HEK293 (cell line): Measurements from ENCODE around the gene NRF1.

Source experiments
- CTCF ChIA-PET: fragments of 350-600 bp; formaldehyde crosslinking; extraction: SDS; loops from one replicate; lab custom pipeline; 2021; ENCODE audit warnings: antibody characterized with exemption; lab: Yijun Ruan, JAX
- POLR2A ChIA-PET: fragments of 300-600 bp; formaldehyde crosslinking; extraction: SDS; loops from one replicate; lab custom pipeline; 2020; ENCODE audit warnings: antibody characterized with exemption, inconsistent platforms; lab: Yijun Ruan, JAX
- H3K27ac ChIP-seq: fragments of 200-500 bp; sonication (Bioruptor generic); 2 replicates; pipeline ENCODE4 v1.5.1; 2014; ENCODE audit warnings: low read depth, low read length, control low read depth, inconsistent platforms; ENCODE audit errors: extremely low read depth
- H3K36me3 ChIP-seq, 2 experiments: fragments of 200-500 bp in 1 of 2; sonication (Bioruptor generic) in 1 of 2; 1 replicate in 1 of 2; 2 replicates in 1 of 2; pipeline ENCODE4 v1.5.1; 2014 to 2017; ENCODE audit warnings: inconsistent platforms in 2 of 2, low read length in 2 of 2; ENCODE audit not compliant: control insufficient read depth in 2 of 2, insufficient read depth in 1 of 2
- H3K4me1 ChIP-seq: fragments of 200-500 bp; sonication (Bioruptor generic); 2 replicates; pipeline ENCODE4 v1.5.1; 2014; ENCODE audit warnings: mild to moderate bottlenecking, low read length, inconsistent platforms; ENCODE audit not compliant: control insufficient read depth, insufficient read depth
- H3K4me3 ChIP-seq: 2 replicates; pipeline ENCODE4 v1.5.1; 2011; ENCODE audit warnings: low read depth, mild to moderate bottlenecking, control low read depth, low read length, moderate library complexity
- H3K9me3 ChIP-seq: fragments of 200-500 bp; sonication (Bioruptor generic); 2 replicates; pipeline ENCODE4 v1.5.1; 2014; ENCODE audit warnings: low read depth, low read length, inconsistent platforms; ENCODE audit not compliant: control insufficient read depth, insufficient read depth
- BCL11B ChIP-seq: fragments of 450-650 bp; formaldehyde crosslinking; IDR thresholded peaks from 2 replicates; pipeline ENCODE4 v1.5.1; 2016; ENCODE audit warnings: low read depth, missing biosample characterization, missing genetic modification characterization
- HIC1 ChIP-seq: fragments of 450-650 bp; formaldehyde crosslinking; IDR thresholded peaks from 2 replicates; pipeline ENCODE4 v1.5.1; 2016; ENCODE audit warnings: missing biosample characterization, missing genetic modification characterization
- IKZF3 ChIP-seq: fragments of 450-650 bp; IDR thresholded peaks from 2 replicates; pipeline ENCODE4 v1.5.0; 2018; ENCODE audit warnings: missing biosample characterization, mild to moderate bottlenecking, missing genetic modification characterization, moderate library complexity
- MEIS1 ChIP-seq: sonication (generic); formaldehyde crosslinking; IDR thresholded peaks from 2 replicates; pipeline ENCODE4 v1.8.1; 2022; ENCODE audit warnings: missing genetic modification reagents, mild to moderate bottlenecking, borderline replicate concordance
- MYNN ChIP-seq: fragments of 450-650 bp; formaldehyde crosslinking; IDR thresholded peaks from 2 replicates; pipeline ENCODE4 v1.5.1; 2016; ENCODE audit warnings: missing biosample characterization, missing genetic modification characterization, borderline replicate concordance
- OSR2 ChIP-seq: fragments of 450-650 bp; formaldehyde crosslinking; IDR thresholded peaks from 2 replicates; pipeline ENCODE4 v1.5.1; 2016; ENCODE audit warnings: missing biosample characterization, missing genetic modification characterization
- RBAK ChIP-seq: fragments of 450-650 bp; formaldehyde crosslinking; IDR thresholded peaks from 2 replicates; pipeline ENCODE4 v1.5.1; 2016; ENCODE audit warnings: missing biosample characterization, missing genetic modification characterization
- SCRT2 ChIP-seq: fragments of 450-650 bp; formaldehyde crosslinking; IDR thresholded peaks from 2 replicates; pipeline ENCODE4 v1.5.1; 2016; ENCODE audit warnings: missing biosample characterization, missing genetic modification characterization
- SP2 ChIP-seq: fragments of 450-650 bp; formaldehyde crosslinking; IDR thresholded peaks from 2 replicates; pipeline ENCODE4 v1.5.1; 2016; ENCODE audit warnings: missing biosample characterization, missing genetic modification characterization
- ZIC2 ChIP-seq: fragments of 450-650 bp; formaldehyde crosslinking; IDR thresholded peaks from 2 replicates; pipeline ENCODE4 v1.5.1; 2016; ENCODE audit warnings: missing biosample characterization, missing genetic modification characterization
- ZNF10 ChIP-seq: fragments of 450-650 bp; formaldehyde crosslinking; IDR thresholded peaks from 2 replicates; pipeline ENCODE4 v1.5.1; 2017; ENCODE audit warnings: missing biosample characterization, missing genetic modification characterization
- ZNF133 ChIP-seq: fragments of 450-650 bp; formaldehyde crosslinking; IDR thresholded peaks from 2 replicates; pipeline ENCODE4 v1.5.1; 2016; ENCODE audit warnings: missing biosample characterization, missing genetic modification characterization
- ZNF138 ChIP-seq: fragments of 450-650 bp; formaldehyde crosslinking; IDR thresholded peaks from 2 replicates; pipeline ENCODE4 v1.5.1; 2016; ENCODE audit warnings: missing biosample characterization, missing genetic modification characterization, borderline replicate concordance
- ZNF221 ChIP-seq: fragments of 450-650 bp; formaldehyde crosslinking; IDR thresholded peaks from 2 replicates; pipeline ENCODE4 v1.5.1; 2017; ENCODE audit warnings: missing biosample characterization, missing genetic modification characterization, borderline replicate concordance
- ZNF26 ChIP-seq: fragments of 450-650 bp; formaldehyde crosslinking; IDR thresholded peaks from 2 replicates; pipeline ENCODE4 v1.5.1; 2016; ENCODE audit warnings: missing biosample characterization, missing genetic modification characterization
- ZNF311 ChIP-seq: fragments of 450-650 bp; formaldehyde crosslinking; IDR thresholded peaks from 2 replicates; pipeline ENCODE4 v1.5.1; 2017; ENCODE audit warnings: missing biosample characterization, missing genetic modification characterization, borderline replicate concordance
- ZNF37A ChIP-seq: fragments of 450-650 bp; IDR thresholded peaks from 2 replicates; pipeline ENCODE4 v1.5.1; 2018; ENCODE audit warnings: missing biosample characterization, missing genetic modification characterization
- ZNF521 ChIP-seq: fragments of 450-650 bp; formaldehyde crosslinking; IDR thresholded peaks from 2 replicates; pipeline ENCODE4 v1.5.1; 2017; ENCODE audit warnings: missing biosample characterization, mild to moderate bottlenecking, missing genetic modification characterization
- ZNF530 ChIP-seq: fragments of 450-650 bp; formaldehyde crosslinking; IDR thresholded peaks from 2 replicates; pipeline ENCODE4 v1.5.1; 2016; ENCODE audit warnings: low read depth, missing biosample characterization, missing genetic modification characterization
- ZNF558 ChIP-seq: fragments of 450-650 bp; formaldehyde crosslinking; IDR thresholded peaks from 2 replicates; pipeline ENCODE4 v1.5.1; 2016; ENCODE audit warnings: missing biosample characterization, missing genetic modification characterization
- ZNF596 ChIP-seq: fragments of 450-650 bp; IDR thresholded peaks from 2 replicates; pipeline ENCODE4 v1.5.0; 2018; ENCODE audit warnings: missing biosample characterization, mild to moderate bottlenecking, missing genetic modification characterization, moderate library complexity
- ZNF626 ChIP-seq: fragments of 450-650 bp; sonication (Bioruptor Pico); formaldehyde crosslinking; IDR thresholded peaks from 2 replicates; pipeline ENCODE4 v1.5.1; 2018; ENCODE audit warnings: missing biosample characterization, missing genetic modification characterization, inconsistent platforms
- ZNF660 ChIP-seq: fragments of 450-650 bp; IDR thresholded peaks from 2 replicates; pipeline ENCODE4 v1.5.1; 2018; ENCODE audit warnings: missing biosample characterization, mild to moderate bottlenecking, missing genetic modification characterization
- ZNF768 ChIP-seq: fragments of 450-650 bp; formaldehyde crosslinking; IDR thresholded peaks from 2 replicates; pipeline ENCODE4 v1.5.1; 2018; ENCODE audit warnings: missing biosample characterization, mild to moderate bottlenecking, missing genetic modification characterization
- ZXDB ChIP-seq: fragments of 450-650 bp; formaldehyde crosslinking; IDR thresholded peaks from 2 replicates; pipeline ENCODE4 v1.5.1; 2016; ENCODE audit warnings: missing biosample characterization, missing genetic modification characterization
- TF ChIP-seq, protein P1 (sequence below): fragments of 450-650 bp; formaldehyde crosslinking; IDR thresholded peaks from 2 replicates; pipeline ENCODE4 v1.5.1; 2017; ENCODE audit warnings: missing biosample characterization, missing genetic modification characterization

NRF1 gene

GRCh38 chr7:129771928-129772479 lies 160.5 kb downstream of the NRF1 start (continued):
- no peak for TF ChIP-seq ZNF221 (tag by site-specific recombination)
- no peak for TF ChIP-seq ZNF596 (tag by site-specific recombination)
- no peak for TF ChIP-seq BCL11B
- TF ChIP-seq, all 188 proteins: peak for 2

DNA sequence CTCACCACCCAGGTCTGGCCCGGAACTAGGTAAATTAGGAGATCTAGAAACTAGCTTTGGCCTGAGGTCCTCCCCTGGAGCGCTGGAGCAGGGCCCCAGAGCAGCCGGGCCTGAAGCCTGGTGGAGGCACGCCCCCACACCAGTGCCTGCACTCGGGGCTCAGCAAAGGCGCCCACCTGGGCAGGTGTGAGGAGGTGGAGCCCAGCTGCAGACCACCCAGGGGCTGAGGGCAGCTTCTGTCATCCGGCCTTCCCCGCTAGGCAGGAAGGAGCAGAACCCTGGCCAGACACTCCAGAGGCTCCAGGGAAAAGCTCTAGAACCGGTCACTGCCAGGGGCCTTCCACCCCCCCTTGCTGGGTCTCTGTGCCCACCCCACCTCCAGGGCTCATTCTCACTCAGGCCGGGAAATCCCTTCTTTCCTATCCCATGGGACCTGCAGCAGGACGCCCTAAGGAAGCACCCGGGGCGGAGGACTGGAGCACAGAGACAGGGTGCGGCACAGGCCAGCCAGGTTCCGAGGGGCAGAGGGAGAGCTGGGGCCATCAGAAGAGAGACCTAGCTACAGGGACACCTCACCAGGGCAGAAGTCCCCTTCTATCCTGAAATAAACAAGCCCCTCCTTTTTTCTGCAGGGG lies 161.2 kb downstream of the NRF1 start:
- ChIA-PET CTCF (interaction anchor here (0.6 kb wide), 1 partner anchor 124 kb away, joined by 3 read pairs; no protein-coding TSS in a partner anchor), POLR2A (interaction anchor here (0.6 kb wide), 1 partner anchor 52 kb away, joined by 3 read pairs; no protein-coding TSS in a partner anchor)
- Histone ChIP-seq H3K4me1 (no peaks in the 10 kb centered on the region; the same call in 1 of the 2 replicates), H3K27ac (no peak overlapping the region), H3K36me3 (no peaks in the 10 kb centered on the region), H3K4me3 (no peak overlapping the region), H3K9me3 (no peaks in the 10 kb centered on the region)
- TF ChIP-seq ZNF26 (tag by site-specific recombination), result no peak
- TF ChIP-seq ZNF660 (tag by site-specific recombination), result no peak
- TF ChIP-seq ZNF138, result no peak
- no peak for TF ChIP-seq ZNF768 (tag by site-specific recombination)
- TF ChIP-seq ZNF521 (tag by site-specific recombination), result no peak
- TF ChIP-seq SCRT2, result no peak

DNA sequence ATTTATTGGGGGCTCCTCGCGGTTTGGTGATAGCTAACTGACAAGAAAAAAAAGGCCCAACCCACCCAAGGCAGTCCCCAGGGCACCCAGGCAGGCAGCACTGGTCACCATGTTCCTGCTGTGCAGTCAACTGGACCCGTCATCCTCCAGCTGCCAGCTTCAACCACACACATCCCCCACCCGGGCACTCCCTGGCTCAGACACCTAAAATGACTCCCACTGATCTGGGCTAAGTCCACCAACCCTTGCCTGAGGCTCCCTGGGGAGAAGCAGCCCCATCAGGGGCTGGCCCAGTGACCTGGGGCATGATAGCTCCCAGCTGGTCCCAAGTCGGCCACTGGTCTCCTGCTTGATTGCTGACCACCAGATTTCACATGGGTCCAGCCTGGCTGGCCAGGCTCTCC lies 161.8 kb downstream of the NRF1 start:
- TF ChIP-seq RBAK (tag by site-specific recombination) (no peak), ZNF530 (no peak), ZNF626 (no peak), ZIC2 (peak; percentile 40; the same call in 1 of the 2 replicates), OSR2 (tag by site-specific recombination) (no peak)
- ChIA-PET CTCF (interaction anchor here (0.6 kb wide), 1 partner anchor 125 kb away, joined by 3 read pairs; no protein-coding TSS in a partner anchor), POLR2A (interaction anchor here (1.1 kb wide), 1 partner anchor 52 kb away, joined by 3 read pairs; no protein-coding TSS in a partner anchor)
- H3K4me3 ChIP-seq, result no peak overlapping the region
- no peaks in the 10 kb centered on the region for H3K36me3 ChIP-seq
- no peaks in the 10 kb centered on the region; the same call in 1 of the 2 replicates for H3K4me1 ChIP-seq
- H3K27ac ChIP-seq, result no peak overlapping the region
- H3K9me3 ChIP-seq, result no peaks in the 10 kb centered on the region

DNA sequence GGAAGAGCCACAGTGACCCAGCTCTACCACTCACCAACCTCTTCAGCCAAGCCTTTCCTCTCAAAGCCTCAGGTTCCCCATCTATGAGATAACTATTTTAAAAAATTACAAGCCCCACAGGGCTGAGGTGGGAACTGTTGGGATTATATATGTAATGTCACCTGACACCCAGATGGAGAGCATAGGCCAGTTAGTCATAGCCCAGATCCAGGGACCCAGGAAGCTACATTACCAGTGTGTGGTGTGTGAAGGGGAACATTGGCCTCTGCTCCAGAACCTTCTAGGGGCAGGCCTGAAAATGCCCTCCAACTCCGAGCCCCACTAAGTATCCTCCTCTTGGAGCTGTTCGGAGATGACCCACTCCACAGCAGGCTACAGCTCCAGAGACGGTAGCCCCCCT lies 162.4 kb downstream of the NRF1 start:
- ChIA-PET CTCF (no interaction called here), POLR2A (interaction anchor here (1.1 kb wide), 1 partner anchor 51 kb away, joined by 3 read pairs; no protein-coding TSS in a partner anchor)
- Histone ChIP-seq H3K4me1 (no peaks in the 10 kb centered on the region; the same call in 1 of the 2 replicates), H3K9me3 (no peaks in the 10 kb centered on the region), H3K4me3 (no peak overlapping the region), H3K27ac (no peak overlapping the region), H3K36me3 (no peaks in the 10 kb centered on the region)
- no peak for TF ChIP-seq SP2 (tag by site-specific recombination)
- TF ChIP-seq ZNF558 (tag by site-specific recombination), result no peak
- TF ChIP-seq ZNF133, result no peak
- no peak for TF ChIP-seq ZIC2
- TF ChIP-seq ZNF10 (tag by site-specific recombination), result no peak
- no peak for TF ChIP-seq ZNF311 (tag by site-specific recombination)
- no peak for TF ChIP-seq IKZF3 (tag by site-specific recombination)
- TF ChIP-seq ZXDB (tag by site-specific recombination), result no peak
- no peak for TF ChIP-seq MYNN (tag by site-specific recombination)
- no peak for TF ChIP-seq ZNF37A (tag by site-specific recombination)
- no peak for TF ChIP-seq MEIS1 (CRISPR knock-in tag)
- TF ChIP-seq, protein P1, sequence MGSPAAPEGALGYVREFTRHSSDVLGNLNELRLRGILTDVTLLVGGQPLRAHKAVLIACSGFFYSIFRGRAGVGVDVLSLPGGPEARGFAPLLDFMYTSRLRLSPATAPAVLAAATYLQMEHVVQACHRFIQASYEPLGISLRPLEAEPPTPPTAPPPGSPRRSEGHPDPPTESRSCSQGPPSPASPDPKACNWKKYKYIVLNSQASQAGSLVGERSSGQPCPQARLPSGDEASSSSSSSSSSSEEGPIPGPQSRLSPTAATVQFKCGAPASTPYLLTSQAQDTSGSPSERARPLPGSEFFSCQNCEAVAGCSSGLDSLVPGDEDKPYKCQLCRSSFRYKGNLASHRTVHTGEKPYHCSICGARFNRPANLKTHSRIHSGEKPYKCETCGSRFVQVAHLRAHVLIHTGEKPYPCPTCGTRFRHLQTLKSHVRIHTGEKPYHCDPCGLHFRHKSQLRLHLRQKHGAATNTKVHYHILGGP, result no peak
- no peak for TF ChIP-seq HIC1
